Lung microvascular endothelial cell (primary cell): ENCODE results near the gene TYW1. TPM values are rescaled to one million over a fixed set of nuclear protein-coding genes. Genes with fewer than 3 reads are reported as not detected.
"Not testable (repeated sequence)": the region's sequence is repeated elsewhere in the genome, so short reads cannot be mapped to it uniquely, and the experiment has no call there.

ENCODE experiments used
- DNase-seq, 2 donors: peaks; one replicate each; pipeline versions ENCODE4 v3.0.0 to v3.0.0-alpha.2; 2010; ENCODE audit warnings: low read depth in 2 of 2
- total RNA-seq: library from RNA; depleted of rRNA; stranded (reverse); fragments of >200 nt; gene quantifications from 2 replicates; pipeline ENCODE4 v1.2.1, GENCODE V29; 2014

TYW1 gene
- total RNA-seq, 1 donor from 2014 or later = 12.1 TPM

- not testable (repeated sequence) for DNase-seq
These were observed 138.3 kb downstream of the TYW1 start for GRCh38 chr7:67134912-67135311.

- not testable (repeated sequence) for DNase-seq
These were observed 139.2 kb downstream of the TYW1 start for GRCh38 chr7:67135617-67136486.

GRCh38 chr7:67137489-67137888 is 140.9 kb downstream of the TYW1 start:
- DNase-seq = not testable (repeated sequence)

GRCh38 chr7:67139876-67140275 is 143.2 kb downstream of the TYW1 start:
- not testable (repeated sequence) for DNase-seq

- not testable (repeated sequence) for DNase-seq
These were observed 144.4 kb downstream of the TYW1 start for GRCh38 chr7:67141001-67141400.

GRCh38 chr7:67143091-67143786 is 146.6 kb downstream of the TYW1 start:
- DNase-seq = peak in 1 of 2 donors; percentile 87

- DNase-seq = not testable (repeated sequence)
These were observed 149.1 kb downstream of the TYW1 start for GRCh38 chr7:67145581-67146193.

- not testable (repeated sequence) for DNase-seq
These were observed 152.5 kb downstream of the TYW1 start for GRCh38 chr7:67149131-67149530.

- not testable (repeated sequence) for DNase-seq
These were observed 157.7 kb downstream of the TYW1 start for GRCh38 chr7:67154374-67154773.

- DNase-seq = not testable (repeated sequence)
These were observed 159.4 kb downstream of the TYW1 start for GRCh38 chr7:67156064-67156463.

GRCh38 chr7:67163285-67163684 is 166.7 kb downstream of the TYW1 start:
- DNase-seq = not testable (repeated sequence)

- not testable (repeated sequence) for DNase-seq
These were observed 174.5 kb downstream of the TYW1 start for GRCh38 chr7:67171151-67171550.

- not testable (repeated sequence) for DNase-seq
These were observed 180.1 kb downstream of the TYW1 start for GRCh38 chr7:67176730-67177129.

GRCh38 chr7:67178915-67179688 is 182.5 kb downstream of the TYW1 start:
- peak in 1 of 2 donors; percentile 1 for DNase-seq

- not testable (repeated sequence) for DNase-seq
These were observed 186.5 kb downstream of the TYW1 start for GRCh38 chr7:67182956-67183750.

- not testable (repeated sequence) for DNase-seq
These were observed 188.5 kb downstream of the TYW1 start for GRCh38 chr7:67184912-67185659.

GRCh38 chr7:67185660-67186129 is 189.1 kb downstream of the TYW1 start:
- not testable (repeated sequence) for DNase-seq

GRCh38 chr7:67189160-67189559 is 192.5 kb downstream of the TYW1 start:
- DNase-seq = not testable (repeated sequence)

GRCh38 chr7:67189801-67190465 is 193.3 kb downstream of the TYW1 start:
- not testable (repeated sequence) for DNase-seq
